ENCODE data around the gene SART1.

- TF ChIP-seq, protein P1, sequence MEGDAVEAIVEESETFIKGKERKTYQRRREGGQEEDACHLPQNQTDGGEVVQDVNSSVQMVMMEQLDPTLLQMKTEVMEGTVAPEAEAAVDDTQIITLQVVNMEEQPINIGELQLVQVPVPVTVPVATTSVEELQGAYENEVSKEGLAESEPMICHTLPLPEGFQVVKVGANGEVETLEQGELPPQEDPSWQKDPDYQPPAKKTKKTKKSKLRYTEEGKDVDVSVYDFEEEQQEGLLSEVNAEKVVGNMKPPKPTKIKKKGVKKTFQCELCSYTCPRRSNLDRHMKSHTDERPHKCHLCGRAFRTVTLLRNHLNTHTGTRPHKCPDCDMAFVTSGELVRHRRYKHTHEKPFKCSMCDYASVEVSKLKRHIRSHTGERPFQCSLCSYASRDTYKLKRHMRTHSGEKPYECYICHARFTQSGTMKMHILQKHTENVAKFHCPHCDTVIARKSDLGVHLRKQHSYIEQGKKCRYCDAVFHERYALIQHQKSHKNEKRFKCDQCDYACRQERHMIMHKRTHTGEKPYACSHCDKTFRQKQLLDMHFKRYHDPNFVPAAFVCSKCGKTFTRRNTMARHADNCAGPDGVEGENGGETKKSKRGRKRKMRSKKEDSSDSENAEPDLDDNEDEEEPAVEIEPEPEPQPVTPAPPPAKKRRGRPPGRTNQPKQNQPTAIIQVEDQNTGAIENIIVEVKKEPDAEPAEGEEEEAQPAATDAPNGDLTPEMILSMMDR (conservative IDR thresholded peaks at IDR 0.05 in 1 of 2, IDR thresholded peaks at IDR 0.05 in 1 of 2; ENCODE audit: low read depth in 1 of 2, low read length in 2 of 2) = no peak
- no peak for TF ChIP-seq EZH2 (IDR thresholded peaks at IDR 0.05; ENCODE audit: low read length, missing control alignments)
These were observed 45.7 kb upstream of the SART1 start for GRCh38 chr11:65915821-65916251.
